ENCODE measurements around the gene PUS3. TPM values are rescaled to one million over a fixed set of nuclear protein-coding genes. Genes with fewer than 3 reads are reported as not detected.
A peak's percentile ranks its signal among the peaks of the same experiment; 100 is the strongest.
"Not testable (repeated sequence)": the region's sequence is repeated elsewhere in the genome, so short reads cannot be mapped to it uniquely, and the experiment has no call there.

The PUS3 gene
- total and polyA plus RNA-seq, 5 experiments from 2014 or later, result 8.2 to 16.7 (median 9.5) TPM

GRCh38 chr11:125923012-125923579 is 20.1 kb upstream of the PUS3 start:
- Mint-ChIP-seq H3K9me3 (no peaks in the 10 kb centered on the region), H3K27ac (no peak overlapping the region), H3K4me1 (peaks cover 0 to 5% (median 2%) of the 10 kb centered on the region in 4 donors), H3K4me3 (no peak overlapping the region), H3K36me3 (no peaks in the 10 kb centered on the region), H3K27me3 (peaks cover 5 to 39% (median 28%) of the 10 kb centered on the region in 5 donors)
- ATAC-seq, result peak; percentile 71 to 76
- POLR2A ChIA-PET, result no interaction called here
- peak; percentile 16 to 72 (median 54) for DNase-seq

- no peaks in the 10 kb centered on the region for H3K9me3 Mint-ChIP-seq
- POLR2A ChIA-PET, result no interaction called here
- H3K4me1 Mint-ChIP-seq, result peaks cover 0 to 5% (median 2%) of the 10 kb centered on the region in 4 donors
- ATAC-seq (no peak), DNase-seq (no peak)
- H3K36me3 Mint-ChIP-seq, result no peaks in the 10 kb centered on the region
- no peak overlapping the region for H3K27ac Mint-ChIP-seq
- no peak overlapping the region for H3K4me3 Mint-ChIP-seq
- H3K27me3 Mint-ChIP-seq, result peaks cover 5 to 35% (median 27%) of the 10 kb centered on the region in 5 donors
Measured at GRCh38 chr11:125922156-125922555, 19.1 kb upstream of the PUS3 start.

GRCh38 chr11:125921042-125921441 is 18.0 kb upstream of the PUS3 start:
- no peak for DNase-seq
- peaks cover 7 to 27% (median 26%) of the 10 kb centered on the region in 5 donors for H3K27me3 Mint-ChIP-seq
- peaks cover 0 to 5% (median 2%) of the 10 kb centered on the region in 4 donors for H3K4me1 Mint-ChIP-seq
- H3K36me3 Mint-ChIP-seq, result no peaks in the 10 kb centered on the region
- H3K9me3 Mint-ChIP-seq, result no peaks in the 10 kb centered on the region
- H3K27ac Mint-ChIP-seq, result no peak overlapping the region
- no peak for ATAC-seq
- H3K4me3 Mint-ChIP-seq, result no peak overlapping the region
- POLR2A ChIA-PET, result no interaction called here

- peaks cover 0 to 4% (median 2%) of the 10 kb centered on the region in 4 donors for H3K4me1 Mint-ChIP-seq
- no peaks in the 10 kb centered on the region for H3K9me3 Mint-ChIP-seq
- no peak for ATAC-seq
- no peak overlapping the region for H3K27ac Mint-ChIP-seq
- peaks cover 7 to 35% (median 20%) of the 10 kb centered on the region in 5 donors for H3K27me3 Mint-ChIP-seq
- H3K4me3 Mint-ChIP-seq, result no peak overlapping the region
- H3K36me3 Mint-ChIP-seq, result no peaks in the 10 kb centered on the region
- DNase-seq, result no peak
- POLR2A ChIA-PET, result no interaction called here
Measured at GRCh38 chr11:125918140-125918840, 15.3 kb upstream of the PUS3 start.

- peaks cover 10 to 36% (median 20%) of the 10 kb centered on the region in 5 donors for H3K27me3 Mint-ChIP-seq
- H3K9me3 Mint-ChIP-seq, result no peaks in the 10 kb centered on the region
- H3K4me1 Mint-ChIP-seq, result no peaks in the 10 kb centered on the region
- POLR2A ChIA-PET, result no interaction called here
- DNase-seq (no peak), ATAC-seq (no peak)
- no peaks in the 10 kb centered on the region for H3K36me3 Mint-ChIP-seq
- H3K4me3 Mint-ChIP-seq, result no peak overlapping the region
- peak overlapping the region in 1 of 10 donors; percentile 46 for H3K27ac Mint-ChIP-seq
Measured at GRCh38 chr11:125916683-125917347, 13.8 kb upstream of the PUS3 start.

GRCh38 chr11:125914601-125915000 is 11.6 kb upstream of the PUS3 start:
- DNase-seq, H3K9me3 Mint-ChIP-seq, H3K4me3 Mint-ChIP-seq, H3K36me3 Mint-ChIP-seq, ATAC-seq, H3K27ac Mint-ChIP-seq, H3K4me1 Mint-ChIP-seq, POLR2A ChIA-PET: not testable (repeated sequence)
- H3K27me3 Mint-ChIP-seq, result peaks cover 2 to 40% (median 23%) of the 10 kb centered on the region in 5 donors

- H3K4me1 Mint-ChIP-seq, result peaks cover 0 to 3% (median 0%) of the 10 kb centered on the region in 4 donors
Measured at GRCh38 chr11:125910226-125910849, 7.3 kb upstream of the PUS3 start.

GRCh38 chr11:125904678-125905077 is 1.7 kb upstream of the PUS3 start:
- peak overlapping the region; percentile 64 to 96 (median 78) for H3K4me3 Mint-ChIP-seq
- POLR2A ChIA-PET, result interaction anchor here (2.7 kb wide), 1 partner anchor 17 kb away, joined by 38 read pairs; the partner anchor contains the start of gene HYLS1
- peaks cover 2 to 11% (median 4%) of the 10 kb centered on the region in 3 donors for H3K36me3 Mint-ChIP-seq
- peaks cover 7 to 41% (median 15%) of the 10 kb centered on the region in 5 donors for H3K27me3 Mint-ChIP-seq
- H3K9me3 Mint-ChIP-seq, result peaks cover 0 to 2% (median 0%) of the 10 kb centered on the region in 9 donors
- ATAC-seq, result no peak
- DNase-seq, result no peak
- peaks cover 11 to 41% (median 32%) of the 10 kb centered on the region in 4 donors for H3K4me1 Mint-ChIP-seq
- H3K27ac Mint-ChIP-seq, result no peak overlapping the region

More at GRCh38 chr11:125910226-125910849, 7.3 kb upstream of the PUS3 start:
- POLR2A ChIA-PET, result no interaction called here
- Mint-ChIP-seq H3K9me3 (no peaks in the 10 kb centered on the region), H3K4me3 (no peak overlapping the region), H3K36me3 (no peaks in the 10 kb centered on the region), H3K27me3 (peaks cover 7 to 46% (median 16%) of the 10 kb centered on the region in 5 donors), H3K27ac (no peak overlapping the region)
- ATAC-seq (no peak), DNase-seq (no peak)

GRCh38 chr11:125903711-125904659 is 979 bp upstream of the PUS3 start, which contains the start of gene DDX25:
Gene DDX25, plus strand, starts transcription at chr11:125904508. Its CDS starts 10 bp downstream, at chr11:125904518.
- Mint-ChIP-seq H3K4me1 (peaks cover 14 to 46% (median 34%) of the 10 kb centered on the region in 4 donors), H3K36me3 (peaks cover 6 to 18% (median 7%) of the 10 kb centered on the region in 3 donors), H3K9me3 (peaks cover 0 to 2% (median 0%) of the 10 kb centered on the region in 9 donors), H3K27ac (peak within 1 kb of the TSS in 7 of 10 donors; percentile 69 to 95 (median 91)), H3K4me3 (peak within 1 kb of the TSS; percentile 91 to 97 (median 96)), H3K27me3 (peaks cover 7 to 37% (median 15%) of the 10 kb centered on the region in 5 donors)
- POLR2A ChIA-PET, result interaction anchor here (2.7 kb wide), 1 partner anchor 16 kb away, joined by 38 read pairs; the partner anchor contains the start of gene HYLS1
- ATAC-seq (peak; percentile 49 to 65), DNase-seq (peak in 7 of 10 donors; percentile 6 to 46 (median 30))

GRCh38 chr11:125902277-125902926 is 604 bp downstream of the PUS3 start:
- DNase-seq, result no peak
- ATAC-seq, result no peak
- peak overlapping the region; percentile 91 to 97 (median 96) for H3K4me3 Mint-ChIP-seq
- peaks cover 17 to 52% (median 37%) of the 10 kb centered on the region in 4 donors for H3K4me1 Mint-ChIP-seq
- POLR2A ChIA-PET, result interaction anchor here (0.8 to 2.7 kb wide), 4 partner anchors 11 to 952 kb away, joined by 3 to 38 read pairs (median 4); partner anchors contain the start of genes DCPS and HYLS1
- peaks cover 7 to 29% (median 15%) of the 10 kb centered on the region in 5 donors for H3K27me3 Mint-ChIP-seq
- peak overlapping the region; percentile 86 to 95 (median 93) for H3K27ac Mint-ChIP-seq
- peaks cover 6 to 25% (median 7%) of the 10 kb centered on the region in 3 donors for H3K36me3 Mint-ChIP-seq
- peaks cover 0 to 2% (median 0%) of the 10 kb centered on the region in 9 donors for H3K9me3 Mint-ChIP-seq

- peaks cover 0 to 2% (median 0%) of the 10 kb centered on the region in 9 donors for H3K9me3 Mint-ChIP-seq
- peaks cover 6 to 26% (median 7%) of the 10 kb centered on the region in 3 donors for H3K36me3 Mint-ChIP-seq
- peak overlapping the region in 6 of 10 donors; percentile 8 to 48 (median 22) for H3K27ac Mint-ChIP-seq
- POLR2A ChIA-PET, result no interaction called here
- H3K4me3 Mint-ChIP-seq, result peak overlapping the region; percentile 51 to 96 (median 77)
- DNase-seq, result no peak
- no peak for ATAC-seq
- H3K4me1 Mint-ChIP-seq, result peaks cover 17 to 52% (median 39%) of the 10 kb centered on the region in 4 donors
- peaks cover 7 to 27% (median 15%) of the 10 kb centered on the region in 5 donors for H3K27me3 Mint-ChIP-seq
Measured at GRCh38 chr11:125901872-125902271, 1.1 kb downstream of the PUS3 start.

Measured in naive thymus-derived CD8-positive, alpha-beta T cell (primary cell).